HG03025 (cell line): Measurements from ENCODE around the gene NECTIN4.
"Not testable (repeated sequence)": the region's sequence is repeated elsewhere in the genome, so short reads cannot be mapped to it uniquely, and the experiment has no call there.

ENCODE experiments used
- ATAC-seq: cut with Tn5 transposase; IDR thresholded peaks from one replicate; pipeline ENCODE4 v1.9.1; 2021; ENCODE audit warnings: mild to moderate bottlenecking, moderate library complexity; ENCODE audit not compliant: unreplicated experiment, low FRiP score

NECTIN4 gene

GRCh38 chr1:161033751-161034150, 55.6 kb downstream of the NECTIN4 start:
- no peak for ATAC-seq

DNA sequence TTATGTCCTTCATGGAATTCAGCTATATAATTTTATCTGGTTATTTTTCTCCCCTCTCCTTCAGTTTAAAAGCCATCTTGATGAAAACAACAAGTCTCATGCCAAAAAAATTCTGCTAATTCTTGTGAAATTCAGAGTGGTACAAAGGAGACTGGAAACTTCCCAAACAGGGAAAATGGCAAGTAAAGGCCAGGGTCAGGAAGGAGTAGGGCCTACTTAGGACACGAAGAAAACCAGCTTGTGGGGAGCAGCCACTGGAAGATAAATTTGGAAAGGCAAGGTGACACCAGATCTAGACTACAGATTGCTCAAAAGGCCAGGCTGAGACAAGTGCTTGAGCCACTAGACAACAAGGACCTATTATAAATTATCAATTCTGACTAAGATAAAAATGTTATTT, 56.9 kb downstream of the NECTIN4 start:
- no peak for ATAC-seq

GRCh38 chr1:161031874-161032273, 57.5 kb downstream of the NECTIN4 start:
- ATAC-seq, result no peak

- not testable (repeated sequence) for ATAC-seq
These were observed 59.9 kb downstream of the NECTIN4 start for GRCh38 chr1:161029466-161029865.

- ATAC-seq, result not testable (repeated sequence)
These were observed 62.4 kb downstream of the NECTIN4 start for GRCh38 chr1:161026954-161027353.

GRCh38 chr1:161022432-161022831, 66.9 kb downstream of the NECTIN4 start:
- not testable (repeated sequence) for ATAC-seq

DNA sequence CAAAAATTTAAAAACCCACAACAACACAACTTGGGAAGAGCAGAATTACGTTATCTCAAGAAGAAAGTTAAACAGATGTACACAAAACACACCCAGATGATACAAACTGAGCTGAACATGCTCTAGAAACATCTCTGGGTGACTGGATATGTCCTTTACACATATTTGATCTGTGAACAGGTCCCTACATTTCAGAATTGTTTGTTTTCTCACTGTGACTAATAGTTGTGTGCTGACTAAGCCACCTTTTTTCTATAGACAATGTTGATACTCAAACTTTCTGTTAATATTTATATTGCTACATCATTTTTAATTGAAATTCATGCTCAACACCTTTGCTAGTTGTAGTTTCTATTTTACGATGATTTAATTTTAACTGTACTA, 67.4 kb downstream of the NECTIN4 start:
- no peak for ATAC-seq

DNA sequence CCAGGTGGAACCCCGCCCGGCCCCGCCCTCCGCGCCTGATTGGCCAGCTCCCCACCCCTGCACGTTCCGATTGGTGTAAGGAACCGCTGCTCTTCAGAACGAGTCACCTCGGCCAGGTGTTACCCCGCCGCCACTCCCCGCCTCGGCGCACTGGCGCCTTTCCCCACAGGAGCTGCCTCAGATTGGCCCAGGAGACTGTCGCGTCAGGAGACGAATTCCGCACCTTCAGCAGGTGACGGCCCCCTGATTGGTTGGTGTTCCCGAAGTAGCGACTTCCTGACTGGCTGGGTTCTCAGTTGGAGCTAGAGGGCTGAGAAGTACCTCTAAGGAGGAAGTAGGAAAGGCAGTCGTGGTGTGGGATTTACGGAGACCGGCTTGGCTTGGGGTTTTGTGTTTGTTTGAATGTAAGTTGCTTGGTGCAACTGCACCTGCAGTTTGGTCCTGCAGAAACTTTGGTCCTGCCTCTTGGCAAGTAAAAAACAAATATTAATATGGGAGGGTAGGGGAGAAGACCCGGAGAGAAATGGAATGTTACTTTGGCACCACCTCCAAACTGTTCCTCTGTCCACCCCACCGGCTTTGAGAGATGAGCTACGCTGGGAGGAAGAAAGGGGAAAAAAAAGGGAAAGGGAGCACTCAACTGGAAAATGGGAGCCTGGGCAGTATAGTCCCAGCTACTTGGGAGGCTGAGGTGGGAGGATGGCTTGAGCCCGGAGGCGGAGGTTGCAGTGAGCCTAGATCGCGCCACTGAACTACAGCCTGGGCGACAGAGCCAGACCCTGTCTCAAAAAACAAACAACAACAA, 68.0 kb downstream of the NECTIN4 start:
- peak; percentile 81 for ATAC-seq
